Stimulated activated CD8-positive, alpha-beta memory T cell treated with anti-CD3 and anti-CD28 coated beads, Interleukin-12 subunit alpha, Interleukin-12 subunit beta, amount 100 ng/mL, for 4 hours (primary cell): ENCODE data around the gene B4GALT3.

Source experiments
- DNase-seq: peaks from one replicate; pipeline ENCODE4 v3.0.0-alpha.2; 2020; ENCODE audit warnings: low read depth

Gene B4GALT3

DNA sequence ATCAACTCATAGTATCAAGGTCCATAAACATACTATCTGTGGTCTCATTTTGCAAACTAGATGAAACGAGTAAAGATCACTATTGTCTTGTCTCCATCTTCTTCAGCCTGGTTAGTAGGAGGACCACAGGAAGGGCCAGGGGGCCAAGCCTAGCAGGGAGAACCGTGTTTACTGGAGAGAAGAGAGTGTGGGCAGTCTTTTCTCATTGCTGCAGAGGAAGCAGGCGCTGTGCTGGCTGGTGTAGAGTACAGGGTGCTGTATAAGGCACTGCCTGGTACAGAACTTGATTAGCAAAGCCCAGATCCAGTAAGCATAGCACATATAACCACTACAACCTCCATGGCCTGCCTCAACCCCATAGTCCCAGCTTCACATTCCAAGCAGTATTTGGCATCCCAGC is 10.0 kb upstream of the B4GALT3 start:
- DNase-seq = no peak

DNA sequence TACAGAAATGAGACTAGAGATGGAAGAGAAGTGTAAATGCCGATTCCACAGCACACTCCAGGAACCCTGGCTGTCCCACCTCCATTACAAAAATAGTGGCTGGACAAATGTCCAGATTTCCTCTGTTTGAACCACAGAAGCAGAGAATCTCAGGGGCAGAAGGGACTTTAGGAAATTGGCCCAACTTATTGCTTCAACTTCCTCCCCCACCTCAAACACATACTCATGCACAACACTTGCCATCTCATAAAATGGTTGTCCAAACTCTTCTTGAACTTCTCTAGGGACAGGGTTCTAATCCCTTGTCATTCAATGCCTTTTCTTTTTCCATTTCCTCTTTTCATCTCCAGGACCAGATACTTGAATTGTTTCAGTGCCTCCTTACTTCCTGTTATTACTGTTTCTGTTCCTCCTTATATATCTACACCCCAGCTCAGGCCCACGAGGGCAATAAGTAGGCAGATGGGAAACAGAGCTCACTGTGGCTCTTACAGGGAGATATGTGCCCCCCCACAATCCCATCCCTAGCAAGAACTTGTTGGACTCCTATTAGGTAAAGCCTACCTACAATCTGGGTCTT is 8.5 kb upstream of the B4GALT3 start:
- no peak for DNase-seq

DNA sequence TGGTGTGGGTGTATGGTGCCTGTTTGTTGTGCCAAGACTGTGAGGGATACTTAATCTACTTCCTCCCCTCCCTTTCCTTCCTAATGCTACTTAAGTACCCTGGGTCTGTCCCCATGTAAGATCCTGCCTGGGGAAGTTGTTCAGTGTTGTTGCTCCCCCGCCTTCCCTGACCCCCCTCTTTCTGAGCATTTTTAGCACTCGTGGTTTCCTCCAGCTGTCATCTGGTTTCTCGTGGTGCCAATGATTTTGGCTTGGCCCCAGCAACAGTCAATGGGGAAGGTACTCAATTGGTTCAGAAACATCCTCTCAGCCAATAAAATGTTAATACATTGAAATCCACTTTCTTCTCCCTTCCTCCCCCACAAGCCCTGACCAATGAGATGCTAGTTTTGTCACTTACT is 8.0 kb upstream of the B4GALT3 start:
- DNase-seq = peak; percentile 47

DNA sequence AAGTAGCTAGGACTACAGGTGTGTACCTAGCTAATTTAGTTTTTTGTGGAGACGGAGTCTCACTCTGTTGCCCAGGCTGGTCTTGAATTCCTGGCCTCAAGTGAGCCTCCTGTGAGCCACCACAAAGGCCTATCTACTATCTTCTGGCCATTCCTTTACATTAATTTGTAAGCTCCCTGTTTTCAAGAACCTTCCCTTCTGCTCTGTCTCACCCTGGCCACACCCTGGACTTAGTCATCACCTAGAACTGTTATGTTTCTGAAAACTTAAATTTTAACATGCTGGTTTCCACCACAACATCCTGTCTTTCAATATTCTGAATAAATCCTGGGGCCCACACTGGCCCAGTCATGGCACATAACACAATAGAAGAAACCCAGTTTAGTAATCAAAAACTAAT is 4.9 kb upstream of the B4GALT3 start:
- DNase-seq = no peak

DNA sequence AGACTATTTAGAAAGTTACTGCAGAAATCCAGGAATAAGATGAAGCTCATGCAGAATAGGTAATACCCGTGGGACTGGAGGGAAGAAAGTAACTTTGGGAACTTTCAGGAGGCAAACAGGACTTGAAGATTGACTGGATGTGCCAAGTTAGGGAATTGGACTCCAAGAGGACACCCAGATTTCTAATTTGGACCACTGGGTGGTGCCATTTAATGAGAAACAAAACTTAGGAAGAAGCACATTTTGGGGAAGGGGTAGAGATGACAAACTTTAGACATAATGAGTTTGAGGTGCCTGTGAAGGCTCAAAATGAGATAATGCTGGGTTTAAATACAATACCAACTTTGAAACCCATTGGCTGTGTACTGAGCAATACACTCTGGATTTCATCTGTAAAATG is 3.3 kb upstream of the B4GALT3 start:
- DNase-seq = no peak

DNA sequence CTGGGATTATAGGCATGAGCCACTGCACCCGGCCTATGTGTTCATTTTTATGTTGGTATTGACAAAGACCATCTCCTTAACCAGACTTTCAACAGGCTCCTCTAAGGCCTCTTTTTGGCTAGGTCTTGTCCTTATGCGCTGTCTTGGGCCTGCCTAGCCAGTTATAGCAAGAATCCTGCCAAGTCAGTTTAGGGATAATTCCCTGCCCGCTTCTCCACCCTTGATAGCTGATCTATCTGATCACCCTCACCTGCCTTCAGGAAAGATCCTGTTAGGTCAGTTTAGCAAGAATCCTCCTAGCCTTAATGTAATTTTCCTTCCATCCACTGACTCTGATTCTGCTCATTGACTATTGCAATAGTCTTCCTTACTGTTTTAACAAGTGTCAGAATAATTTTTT is 2.4 kb upstream of the B4GALT3 start:
- no peak for DNase-seq

DNA sequence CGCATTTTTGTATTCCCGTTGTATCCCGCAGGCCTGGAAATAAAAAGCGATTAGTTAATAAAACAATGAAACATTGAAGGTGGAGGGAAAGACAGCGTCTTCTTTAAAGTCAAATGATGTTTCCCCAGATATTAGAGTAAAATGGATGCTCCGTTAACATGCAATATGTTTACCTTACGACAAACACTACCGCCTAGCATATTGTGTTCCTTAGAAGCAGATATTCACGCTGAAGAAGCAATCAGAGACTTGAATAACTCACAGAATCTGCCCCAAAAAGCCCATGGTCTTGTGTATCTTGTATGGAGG is 583 bp upstream of the B4GALT3 start:
- DNase-seq = no peak

DNA sequence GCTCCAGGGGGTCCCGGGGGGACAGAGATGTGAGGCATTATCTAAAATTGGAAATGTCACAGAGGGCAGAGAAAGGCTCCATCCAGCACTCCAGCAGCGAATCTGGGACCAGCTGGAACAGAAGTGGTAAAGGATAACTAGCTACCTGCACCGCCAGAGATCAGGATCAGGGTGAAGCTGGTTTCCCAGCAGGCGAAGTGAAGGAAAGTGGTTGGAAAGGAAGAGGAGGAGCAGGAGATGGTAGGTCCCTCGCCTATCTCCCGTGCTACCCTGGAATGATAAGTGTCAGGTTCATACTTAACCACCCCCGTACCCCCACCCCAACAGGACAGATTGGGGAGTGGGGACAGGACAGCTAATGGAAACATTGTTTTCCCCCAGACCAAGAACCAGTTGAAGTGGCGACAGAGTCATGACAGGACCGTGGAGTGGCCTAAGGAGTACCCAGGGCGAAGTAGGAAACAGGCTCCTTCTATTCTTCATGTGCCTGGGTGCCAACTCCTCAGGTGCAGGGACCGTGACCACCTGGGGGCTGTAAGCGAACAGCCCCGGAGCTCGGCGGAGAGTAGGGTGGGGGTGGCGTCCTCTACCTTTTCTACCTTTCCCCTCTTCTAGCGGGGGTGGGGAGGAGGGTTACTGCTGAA is 717 bp downstream of the B4GALT3 start:
- no peak for DNase-seq

DNA sequence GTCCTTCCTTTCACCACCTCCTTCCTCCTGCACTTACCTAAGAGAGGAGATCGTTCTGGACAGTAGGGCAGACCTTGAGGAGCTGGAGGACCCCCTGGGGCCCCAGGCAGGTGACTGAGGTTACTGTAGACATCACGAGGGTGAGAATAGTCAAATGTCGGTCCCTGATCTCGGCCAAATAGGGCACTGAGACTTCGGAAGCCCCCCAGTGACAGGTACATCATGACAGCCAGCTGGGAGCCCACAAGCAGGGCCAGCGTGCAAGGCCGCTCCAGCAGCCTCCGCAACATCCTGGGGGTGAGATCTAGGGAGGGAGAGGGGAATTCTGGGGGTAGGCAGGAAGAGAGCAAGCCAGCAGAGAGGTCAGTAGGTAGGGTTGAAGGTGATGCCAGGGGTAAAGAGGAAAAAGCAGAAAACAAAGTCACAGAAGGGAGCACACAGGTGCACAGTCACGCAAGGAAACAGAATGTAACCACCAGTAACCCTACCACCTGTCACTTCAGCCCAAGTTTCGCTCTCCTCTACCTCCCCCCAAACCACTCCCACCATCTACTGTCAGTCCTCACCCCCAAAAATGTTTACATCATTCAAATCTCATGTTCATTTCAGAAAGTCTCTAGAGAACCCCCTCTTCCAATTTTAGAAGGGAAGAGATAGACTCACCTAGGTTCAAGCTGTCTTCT is 1.4 kb downstream of the B4GALT3 start:
- DNase-seq = no peak

DNA sequence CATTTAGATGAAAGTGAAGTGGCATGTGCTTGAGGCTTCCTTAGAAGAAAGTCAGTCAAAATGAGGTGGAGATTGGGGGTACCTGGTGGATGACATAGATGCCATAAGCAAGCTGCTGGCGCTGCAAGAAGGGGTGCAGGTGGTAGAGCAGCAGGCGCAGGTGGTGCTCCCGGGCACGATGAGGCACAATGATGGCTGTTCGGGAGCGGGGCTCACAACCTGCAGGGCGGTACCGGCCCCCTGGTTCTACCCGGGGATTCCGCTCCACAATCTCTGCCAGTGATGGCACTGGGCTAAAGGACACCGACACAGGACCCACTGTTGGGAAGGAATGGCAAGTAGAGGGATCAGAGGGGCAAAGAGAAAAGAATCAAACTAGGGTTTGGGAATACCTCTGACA is 2.4 kb downstream of the B4GALT3 start:
- no peak for DNase-seq

DNA sequence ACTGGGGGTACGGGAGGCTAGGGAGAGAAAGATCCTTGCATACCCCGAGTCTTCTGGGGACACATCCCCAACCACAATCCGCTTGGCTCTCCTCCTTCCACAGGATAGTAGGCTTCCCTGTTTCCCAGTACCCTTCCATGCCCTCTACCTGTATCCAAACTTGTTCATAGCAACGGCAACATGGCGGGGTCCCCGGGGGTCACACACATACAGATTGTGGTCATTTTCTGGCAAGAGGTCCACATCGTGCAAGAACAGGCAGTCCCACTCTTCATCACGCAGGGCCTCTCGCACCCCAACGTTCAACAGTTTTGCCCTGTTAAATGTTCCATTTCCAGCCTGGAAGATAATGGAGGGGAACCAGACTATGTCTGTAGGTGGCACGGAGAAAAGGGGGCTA is 3.6 kb downstream of the B4GALT3 start:
- DNase-seq = no peak

DNA sequence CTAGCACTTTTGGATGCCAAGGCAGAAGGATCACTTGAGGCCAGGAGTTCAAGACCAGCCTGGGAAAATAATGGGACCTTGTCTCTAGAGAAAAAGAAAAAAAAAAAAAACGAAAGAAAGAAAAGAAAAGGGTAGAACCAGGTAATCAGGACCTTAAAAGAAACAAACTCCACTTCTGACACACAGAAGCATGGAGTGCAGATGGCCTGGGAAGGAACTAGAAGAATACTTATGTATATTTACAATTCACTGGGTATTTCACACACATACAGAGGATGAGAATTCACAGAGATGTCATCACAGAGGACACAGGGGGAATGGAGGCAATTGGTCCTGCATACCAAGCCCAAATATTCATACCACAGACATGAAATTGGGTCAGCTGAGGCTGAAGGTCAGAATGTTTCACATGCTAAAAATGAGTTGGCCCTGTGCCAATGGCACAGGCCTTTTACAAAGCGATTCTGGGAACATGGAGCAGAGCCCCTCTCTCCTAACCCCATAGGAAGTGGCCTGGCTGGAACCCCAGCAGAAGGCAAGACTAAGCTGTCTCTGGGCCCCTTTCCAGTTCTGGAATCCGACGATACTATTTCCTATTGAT is 4.4 kb downstream of the B4GALT3 start:
- DNase-seq = no peak

DNA sequence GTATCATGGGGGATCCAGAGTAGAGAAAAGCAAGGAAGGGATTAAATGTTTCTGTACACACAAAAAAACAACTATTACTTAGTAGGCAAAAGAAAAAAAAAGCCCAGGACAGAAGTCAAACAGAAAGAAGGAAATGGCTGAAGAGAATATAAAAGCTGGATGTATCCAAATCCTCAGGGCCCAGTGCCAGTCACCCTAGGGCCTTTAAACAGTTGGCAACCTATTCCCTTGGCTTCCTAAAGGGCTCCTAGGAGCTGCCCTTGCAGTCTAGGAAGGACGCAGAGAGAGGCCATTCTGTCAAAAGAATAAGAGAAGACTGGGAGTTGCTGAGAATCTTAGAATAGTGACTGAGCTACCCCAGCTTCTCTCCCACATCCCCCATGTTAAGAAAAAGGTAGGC is 5.0 kb downstream of the B4GALT3 start:
- DNase-seq = no peak

DNA sequence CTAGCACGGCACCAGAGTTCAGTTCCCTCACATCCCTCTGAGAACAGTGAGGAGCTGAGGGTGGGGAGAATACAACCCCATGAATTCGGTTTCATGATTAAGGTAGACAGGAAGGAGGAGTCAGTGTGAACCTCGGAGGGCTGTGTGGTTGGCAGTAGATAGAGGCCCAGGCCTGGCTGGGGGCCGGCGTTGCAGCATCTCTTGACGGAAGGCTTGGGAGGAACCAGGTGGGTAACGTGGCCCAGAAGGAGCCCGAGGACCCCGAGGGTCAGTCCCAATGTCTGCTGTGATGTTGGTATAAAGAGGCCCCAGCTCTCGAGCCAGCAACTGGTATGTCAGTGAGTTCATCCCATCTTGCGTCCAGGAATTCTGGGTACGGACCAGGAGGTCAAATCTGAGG is 5.6 kb downstream of the B4GALT3 start:
- no peak for DNase-seq

DNA sequence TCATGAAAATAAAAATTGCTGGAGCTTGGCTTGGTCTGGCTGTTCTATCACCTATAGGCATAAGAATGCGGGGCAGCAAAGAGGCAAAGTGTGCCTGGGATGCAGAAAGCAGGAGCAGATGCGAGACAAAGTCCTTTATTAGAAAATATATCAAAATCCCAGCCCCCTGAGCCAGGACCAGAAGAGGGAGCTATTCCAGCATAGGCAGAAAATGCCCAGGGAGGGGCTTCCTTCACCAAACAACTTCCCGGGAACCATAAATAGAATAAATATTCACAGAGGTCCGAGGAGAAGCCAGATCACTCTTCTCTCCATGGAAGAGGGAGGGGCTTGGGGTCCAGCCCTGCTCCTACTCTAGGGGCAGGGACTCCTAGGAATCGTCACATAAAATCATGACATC is 6.1 kb downstream of the B4GALT3 start:
- no peak for DNase-seq

DNA sequence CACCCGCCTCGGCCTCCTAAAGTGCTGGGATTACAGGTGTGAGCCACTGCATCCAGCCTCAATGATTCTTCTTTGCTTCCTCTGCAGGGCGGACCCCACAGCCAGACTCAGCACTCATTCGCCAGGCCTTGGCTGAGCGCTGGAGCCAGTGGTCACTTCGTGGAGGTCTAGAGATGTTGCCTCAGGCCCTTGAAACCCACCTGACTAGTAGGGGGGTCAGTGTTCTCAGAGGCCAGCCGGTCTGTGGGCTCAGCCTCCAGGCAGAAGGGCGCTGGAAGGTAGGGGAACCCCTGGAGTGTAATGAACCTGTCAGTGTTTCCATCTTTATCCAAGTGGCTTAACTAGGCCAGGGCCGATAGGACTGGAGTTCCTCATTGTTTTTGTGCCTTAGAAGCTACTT is 8.4 kb downstream of the B4GALT3 start:
- DNase-seq = no peak

DNA sequence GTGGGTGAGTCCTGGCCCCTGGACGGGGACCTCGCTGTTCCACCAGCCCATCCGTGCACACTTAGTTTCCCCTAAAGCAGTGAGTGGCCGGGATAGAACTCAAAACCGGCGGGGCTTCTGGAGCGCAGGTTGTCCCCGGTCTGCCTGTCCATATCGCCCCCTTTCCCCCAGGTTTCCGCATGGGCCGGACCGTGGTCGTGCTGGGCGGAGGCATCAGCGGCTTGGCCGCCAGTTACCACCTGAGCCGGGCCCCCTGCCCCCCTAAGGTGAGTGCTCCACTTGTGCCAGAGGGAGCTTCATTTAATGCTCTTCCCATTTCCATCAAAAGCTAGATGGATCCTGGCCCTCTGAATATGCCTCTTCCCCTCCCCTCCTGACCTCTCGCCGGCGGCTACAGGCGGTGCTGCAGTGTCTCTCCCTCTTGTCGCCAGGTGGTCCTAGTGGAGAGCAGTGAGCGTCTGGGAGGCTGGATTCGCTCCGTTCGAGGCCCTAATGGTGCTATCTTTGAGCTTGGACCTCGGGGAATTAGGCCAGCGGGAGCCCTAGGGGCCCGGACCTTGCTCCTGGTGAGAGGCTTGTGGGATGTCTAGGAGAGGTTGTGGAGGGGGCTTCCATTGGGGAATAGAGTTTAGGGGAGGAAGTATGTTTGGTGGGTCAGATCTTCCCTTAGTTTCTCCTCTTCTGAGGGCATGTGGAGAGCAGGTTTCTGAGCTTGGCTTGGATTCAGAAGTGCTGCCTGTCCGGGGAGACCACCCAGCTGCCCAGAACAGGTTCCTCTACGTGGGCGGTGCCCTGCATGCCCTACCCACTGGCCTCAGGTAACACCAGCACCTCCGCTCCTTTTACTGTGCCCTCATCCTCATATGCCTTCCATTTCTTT is 10.4 kb downstream of the B4GALT3 start:
- no peak for DNase-seq

DNA sequence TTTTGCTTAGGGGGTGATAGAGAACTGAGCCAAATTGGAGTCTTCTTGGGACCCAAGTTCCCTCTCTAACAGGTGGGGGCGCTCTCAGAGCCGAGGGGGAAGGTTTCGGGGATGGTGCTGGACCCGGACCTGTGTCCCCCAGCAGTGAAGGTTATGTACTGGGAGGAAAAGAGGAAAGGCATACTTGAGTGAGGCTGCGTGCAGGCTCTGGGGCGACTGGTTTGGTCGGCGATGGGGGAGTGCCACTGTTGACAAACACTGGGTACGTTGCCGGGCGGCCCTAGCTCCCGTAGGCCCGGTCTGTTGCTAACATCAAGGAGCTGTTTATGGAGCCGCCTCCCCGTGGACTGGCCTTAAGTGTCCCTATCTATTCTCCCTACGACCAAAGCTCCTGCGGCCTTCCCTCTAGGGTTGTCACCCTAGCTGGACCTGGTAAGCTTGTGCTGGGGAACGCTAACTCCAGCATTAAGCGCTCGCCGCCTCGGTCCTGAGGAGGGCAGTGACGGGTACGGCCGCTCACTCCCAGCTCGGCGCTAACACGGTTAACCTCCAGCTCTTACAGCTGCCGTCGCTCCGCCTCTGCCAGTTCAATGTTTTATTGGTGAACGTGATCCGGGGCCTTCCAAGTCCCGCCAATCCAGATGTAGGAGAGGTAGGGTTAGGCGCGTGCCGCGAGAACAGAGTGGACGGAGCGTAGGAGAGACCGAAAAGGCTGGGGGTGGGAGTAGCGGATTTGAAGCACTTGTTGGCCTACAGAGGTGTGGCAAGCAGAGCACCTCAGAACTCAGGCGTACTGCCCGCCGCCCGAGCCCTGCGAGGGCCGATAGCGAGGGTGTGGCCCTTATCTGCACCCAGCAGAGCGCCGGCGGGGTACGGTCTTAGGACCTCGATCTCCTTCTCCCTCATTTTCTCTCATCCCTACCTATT is 11.3 kb downstream of the B4GALT3 start, which contains the start of gene PPOX:
Gene PPOX, plus strand, starts transcription at position 685 of the 927 bp plus-strand sequence. CDS start 422 bp downstream, outside the sequence.
- DNase-seq = peak; percentile 82

DNA sequence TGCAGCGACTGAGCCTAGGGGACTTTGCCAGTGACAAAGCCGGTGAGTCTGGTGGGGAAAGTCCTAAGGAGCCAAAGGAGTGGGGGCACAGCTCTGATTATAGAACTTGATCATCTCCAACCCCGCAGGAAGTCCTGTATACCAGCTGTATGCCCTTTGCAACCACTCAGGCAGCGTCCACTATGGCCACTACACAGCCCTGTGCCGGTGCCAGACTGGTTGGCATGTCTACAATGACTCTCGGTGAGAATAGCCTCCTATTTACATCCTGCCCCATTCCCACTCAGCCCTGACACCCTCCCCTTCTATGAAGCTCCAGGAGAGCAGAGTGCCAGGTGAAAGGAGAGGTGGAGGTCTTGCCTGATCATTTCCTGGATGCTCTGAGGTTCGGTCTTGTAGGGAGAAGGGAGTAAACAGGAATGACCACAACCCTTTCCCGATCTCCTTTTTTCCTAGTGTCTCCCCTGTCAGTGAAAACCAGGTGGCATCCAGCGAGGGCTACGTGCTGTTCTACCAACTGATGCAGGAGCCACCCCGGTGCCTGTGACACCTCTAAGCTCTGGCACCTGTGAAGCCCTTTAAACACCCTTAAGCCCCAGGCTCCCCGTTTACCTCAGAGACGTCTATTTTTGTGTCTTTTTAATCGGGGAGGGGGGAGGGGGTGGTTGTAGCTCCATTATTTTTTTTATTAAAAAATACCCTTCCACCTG is 12.3 kb downstream of the B4GALT3 start:
- DNase-seq = no peak

DNA sequence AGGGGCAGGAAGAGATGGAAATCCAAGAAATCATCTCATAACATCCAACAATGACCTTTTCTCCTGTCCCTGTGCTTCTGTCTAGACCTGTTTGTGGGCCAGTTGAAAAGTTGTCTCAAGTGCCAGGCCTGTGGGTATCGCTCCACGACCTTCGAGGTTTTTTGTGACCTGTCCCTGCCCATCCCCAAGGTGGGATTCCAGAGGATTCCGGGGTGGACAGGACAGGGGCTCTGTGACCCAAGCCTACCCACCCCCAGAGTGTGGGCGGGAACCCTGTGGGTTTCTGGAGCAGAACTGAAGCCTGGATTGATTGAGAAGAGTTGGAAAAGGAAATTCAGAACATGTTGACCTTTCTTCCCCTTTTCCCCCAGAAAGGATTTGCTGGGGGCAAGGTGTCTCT is 13.5 kb downstream of the B4GALT3 start:
- DNase-seq = no peak

DNA sequence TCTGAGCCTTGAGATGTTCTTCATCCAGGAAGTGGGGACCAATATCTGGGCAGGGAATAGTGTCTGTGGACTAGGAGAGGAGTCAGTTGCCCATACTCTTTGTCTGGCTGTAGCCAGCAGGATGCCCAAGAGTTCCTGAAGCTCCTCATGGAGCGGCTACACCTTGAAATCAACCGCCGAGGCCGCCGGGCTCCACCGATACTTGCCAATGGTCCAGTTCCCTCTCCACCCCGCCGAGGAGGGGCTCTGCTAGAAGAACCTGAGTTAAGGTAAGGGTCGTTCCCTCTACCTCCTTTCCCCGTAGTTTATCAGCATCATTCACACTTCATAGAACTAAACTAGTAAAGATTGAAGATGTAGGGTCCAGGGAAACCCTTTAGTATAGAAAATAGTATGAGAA is 14.5 kb downstream of the B4GALT3 start:
- no peak for DNase-seq
